Stimulated activated CD8-positive, alpha-beta memory T cell treated with anti-CD3 and anti-CD28 coated beads, Interleukin-15, amount 100 ng/mL, for 4 hours (primary cell): ENCODE data around the gene SHROOM2.

Experiments used
- DNase-seq, 2 donors: peaks; one replicate each; pipeline ENCODE4 v3.0.0-alpha.2; 2020; ENCODE audit warnings: low read depth in 2 of 2

SHROOM2 gene

GRCh38 chrX:9943420-9943819 is 157.2 kb downstream of the SHROOM2 start:
- DNase-seq: no peak

- no peak for DNase-seq
These were observed 161.0 kb downstream of the SHROOM2 start for GRCh38 chrX:9947131-9947794.

DNA sequence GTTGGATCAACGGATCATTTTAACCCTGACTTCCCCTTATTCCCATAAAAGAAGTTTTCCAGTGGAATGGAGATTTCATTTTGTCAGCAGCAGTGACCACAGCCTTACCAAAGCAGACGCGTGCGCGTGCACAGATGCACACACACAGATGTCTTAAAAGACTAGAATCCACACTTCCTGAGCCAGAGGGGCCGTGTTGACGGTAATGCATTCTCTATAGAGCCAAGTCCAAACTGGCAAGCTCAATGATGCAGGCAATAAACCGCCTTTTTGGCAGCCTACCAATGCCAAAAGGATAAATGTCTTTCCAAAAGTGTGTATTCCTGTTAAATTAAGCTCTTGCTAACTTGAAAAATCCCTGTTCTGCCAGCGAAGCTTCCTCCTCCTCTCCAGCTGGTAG is 162.2 kb downstream of the SHROOM2 start:
- no peak for DNase-seq

GRCh38 chrX:9952300-9952699 is 166.1 kb downstream of the SHROOM2 start:
- no peak for DNase-seq

- no peak for DNase-seq
These were observed 167.2 kb downstream of the SHROOM2 start for GRCh38 chrX:9953396-9953795.

- DNase-seq: no peak
These were observed 169.3 kb downstream of the SHROOM2 start for GRCh38 chrX:9955506-9955905.

- no peak for DNase-seq
These were observed 171.5 kb downstream of the SHROOM2 start for GRCh38 chrX:9957743-9958142.

- no peak for DNase-seq
These were observed 172.0 kb downstream of the SHROOM2 start for GRCh38 chrX:9958183-9958582.

GRCh38 chrX:9961750-9962149 is 175.5 kb downstream of the SHROOM2 start:
- no peak for DNase-seq

GRCh38 chrX:9966775-9967408 is 180.7 kb downstream of the SHROOM2 start, which contains the start of gene CLDN34:
TSS of gene CLDN34 (plus strand) at chrX:9967358. CDS start at chrX:9967358, 0 bp downstream.
- no peak for DNase-seq

GRCh38 chrX:9977635-9978034 is 191.4 kb downstream of the SHROOM2 start:
- DNase-seq: no peak

GRCh38 chrX:9980401-9980800 is 194.2 kb downstream of the SHROOM2 start:
- no peak for DNase-seq

DNA sequence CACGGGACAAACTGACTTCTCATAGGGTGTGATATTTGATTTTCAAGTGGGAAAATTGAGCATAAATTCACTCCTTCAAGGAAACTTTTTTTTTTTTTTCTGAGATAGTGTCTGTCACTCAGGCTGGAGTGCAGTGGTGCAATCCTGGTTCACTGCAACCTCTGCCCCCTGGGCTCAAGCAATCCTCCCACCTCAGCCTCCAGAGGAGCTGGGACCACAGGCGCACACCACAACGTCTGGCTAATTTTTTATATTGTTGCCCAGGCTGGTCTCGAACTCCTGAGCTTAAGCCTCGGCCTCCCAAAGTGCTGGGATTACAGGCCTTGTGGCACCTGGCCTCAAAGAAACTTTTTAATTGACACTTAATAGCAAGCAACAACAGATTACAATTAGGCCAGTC is 194.7 kb downstream of the SHROOM2 start:
- no peak for DNase-seq

- DNase-seq: no peak
These were observed 197.2 kb downstream of the SHROOM2 start for GRCh38 chrX:9983441-9983840.

DNA sequence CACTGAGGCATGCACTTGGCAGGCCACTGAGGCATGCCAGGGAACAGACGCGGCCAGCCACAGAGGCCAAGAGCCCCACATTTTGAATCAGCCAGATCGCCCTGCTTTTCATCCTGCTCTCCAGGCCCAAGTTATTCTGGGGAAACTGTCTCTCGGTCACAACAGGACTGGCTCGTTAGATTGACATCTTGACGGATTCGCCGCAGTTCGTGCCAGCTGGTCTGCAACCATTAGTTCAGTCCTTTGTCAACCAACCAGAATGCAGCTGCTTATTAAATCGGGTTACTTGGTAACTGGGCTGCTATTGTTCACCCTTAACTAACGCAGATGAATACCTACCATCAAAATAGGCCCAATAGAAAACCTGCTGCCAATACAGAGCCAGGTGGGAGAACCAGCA is 197.6 kb downstream of the SHROOM2 start:
- no peak for DNase-seq

GRCh38 chrX:9988762-9989161 is 202.5 kb downstream of the SHROOM2 start:
- no peak for DNase-seq

DNA sequence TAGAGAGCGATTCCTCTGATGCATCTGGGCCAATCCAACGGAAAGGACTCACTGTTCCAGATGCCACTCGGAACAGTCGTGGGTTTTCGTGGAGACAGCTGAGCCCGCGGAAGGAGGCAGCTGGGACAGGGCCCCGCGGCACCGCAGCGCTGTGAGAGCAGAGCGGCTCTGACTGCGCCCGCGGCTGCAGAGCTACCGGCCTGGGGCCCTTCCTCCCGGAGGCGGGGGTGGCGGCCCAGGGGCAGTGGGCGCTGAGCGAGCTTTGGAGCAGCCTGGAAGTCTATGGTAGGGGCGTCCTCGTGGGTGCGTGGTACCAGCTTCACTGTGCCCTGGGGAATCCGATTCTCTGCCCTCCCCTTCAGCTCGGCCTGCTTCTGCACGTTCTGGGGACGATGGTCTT is 205.8 kb downstream of the SHROOM2 start:
- DNase-seq: no peak

- no peak for DNase-seq
These were observed 206.5 kb downstream of the SHROOM2 start for GRCh38 chrX:9992724-9993123.

DNA sequence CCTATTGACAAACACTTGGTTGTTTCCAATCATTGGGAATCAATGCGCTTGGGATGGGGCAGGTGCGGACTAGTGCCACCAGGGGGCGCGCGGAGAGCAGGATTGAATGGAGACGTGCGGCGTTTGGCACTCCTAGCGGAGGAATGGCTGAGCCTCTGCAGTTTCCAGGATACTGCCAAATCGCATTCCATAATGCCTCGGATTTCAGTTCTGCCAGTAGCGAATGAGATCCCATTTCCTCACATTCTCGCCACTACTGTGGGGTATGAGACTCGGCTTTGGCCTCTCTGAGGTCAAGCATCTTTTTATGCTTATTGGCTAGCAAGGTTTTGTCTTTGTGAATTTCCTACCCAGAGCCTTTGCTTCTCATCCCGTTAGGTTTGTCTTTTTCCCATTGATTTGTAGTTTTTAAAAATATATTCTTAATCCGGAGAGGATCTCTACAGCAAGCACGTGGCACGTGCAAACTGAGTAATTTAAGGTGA is 209.7 kb downstream of the SHROOM2 start:
- peak; percentile 29 to 36 for DNase-seq

- DNase-seq: no peak
These were observed 210.8 kb downstream of the SHROOM2 start for GRCh38 chrX:9997041-9997440.

DNA sequence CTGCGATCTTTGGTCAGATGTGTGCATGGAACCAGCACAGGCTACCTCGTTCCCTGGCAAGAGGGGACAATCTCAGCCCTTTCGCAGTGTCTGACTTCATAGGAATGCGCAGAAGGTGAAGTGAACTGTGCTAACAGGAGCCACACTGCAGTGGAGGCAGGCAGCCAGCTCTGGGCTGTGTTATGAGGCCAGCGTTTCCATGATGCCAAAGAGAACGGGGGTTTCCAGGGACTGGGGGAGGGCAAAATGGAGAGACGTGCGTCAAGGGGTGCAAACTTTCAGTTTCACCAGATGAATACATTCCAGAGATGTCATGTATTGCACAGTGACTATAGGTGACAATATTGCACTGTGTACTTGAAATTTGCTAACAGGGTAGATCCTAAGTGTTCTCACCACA is 211.3 kb downstream of the SHROOM2 start:
- DNase-seq: no peak
